H9 (cell line): ENCODE measurements around the gene TFPI. TPM values are rescaled to one million over a fixed set of nuclear protein-coding genes. Genes with fewer than 3 reads are reported as not detected.

Source experiments
- DNase-seq: peaks from one replicate; pipeline ENCODE4 v3.0.0-alpha.2; 2017
- H2AFZ ChIP-seq: one replicate; pipeline ENCODE4 v1.6.1; 2013; ENCODE audit warnings: mild to moderate bottlenecking, low read length, control low read depth, moderate library complexity
- H2AK5ac ChIP-seq: 2 replicates; pipeline ENCODE4 v1.6.1; 2013; ENCODE audit warnings: low read length, control low read depth, mixed read lengths; ENCODE audit not compliant: insufficient read length
- H2BK120ac ChIP-seq: one replicate; pipeline ENCODE4 v1.6.1; 2013; ENCODE audit warnings: low read depth, mild to moderate bottlenecking, low read length, control low read depth, inconsistent platforms; ENCODE audit not compliant: poor library complexity, severe bottlenecking
- H2BK12ac ChIP-seq: 2 replicates; pipeline ENCODE4 v1.6.1; 2013; ENCODE audit warnings: low read length, control low read depth, mixed read lengths, low read depth; ENCODE audit not compliant: insufficient read length
- H2BK15ac ChIP-seq: 2 replicates; pipeline ENCODE4 v1.6.1; 2013; ENCODE audit warnings: low read depth, low read length, control low read depth
- H2BK20ac ChIP-seq: one replicate; pipeline ENCODE4 v1.6.1; 2013; ENCODE audit warnings: low read depth, mild to moderate bottlenecking, low read length, control low read depth, inconsistent platforms; ENCODE audit not compliant: poor library complexity, severe bottlenecking
- H2BK5ac ChIP-seq: 2 replicates; pipeline ENCODE4 v1.6.1; 2013; ENCODE audit warnings: low read length, control low read depth, mixed read lengths; ENCODE audit not compliant: insufficient read length
- H3K14ac ChIP-seq: 2 replicates; pipeline ENCODE4 v1.6.1; 2013; ENCODE audit warnings: low read length, control low read depth; ENCODE audit not compliant: insufficient read depth
- H3K18ac ChIP-seq: 2 replicates; pipeline ENCODE4 v1.6.1; 2013; ENCODE audit warnings: low read depth, mild to moderate bottlenecking, mixed read lengths, low read length, control low read depth; ENCODE audit not compliant: insufficient read length
- H3K23ac ChIP-seq: 2 replicates; pipeline ENCODE4 v1.6.1; 2013; ENCODE audit warnings: low read length, control low read depth, mixed read lengths, low read depth; ENCODE audit not compliant: insufficient read length
- H3K23me2 ChIP-seq: 2 replicates; pipeline ENCODE4 v1.6.1; 2013; ENCODE audit warnings: low read depth, mild to moderate bottlenecking, mixed read lengths, low read length, control low read depth; ENCODE audit not compliant: insufficient read length, poor library complexity, severe bottlenecking
- H3K27ac ChIP-seq: 2 replicates; pipeline ENCODE4 v1.5.1; 2013; ENCODE audit warnings: low read length, control low read depth, mixed read lengths, low read depth; ENCODE audit not compliant: insufficient read length
- H3K27me3 ChIP-seq: 2 replicates; pipeline ENCODE4 v1.6.1; 2013; ENCODE audit warnings: low read length, control low read depth, inconsistent platforms; ENCODE audit not compliant: insufficient read depth
- H3K4ac ChIP-seq: 2 replicates; pipeline ENCODE4 v1.6.1; 2013; ENCODE audit warnings: low read depth, mild to moderate bottlenecking, control low read depth, inconsistent platforms, low read length, moderate library complexity
- H3K4me1 ChIP-seq: 2 replicates; pipeline ENCODE4 v1.6.1; 2013; ENCODE audit warnings: low read length, control low read depth, inconsistent platforms; ENCODE audit not compliant: insufficient read depth
- H3K4me2 ChIP-seq: 2 replicates; pipeline ENCODE4 v1.6.1; 2013; ENCODE audit warnings: low read length, control low read depth, mixed read lengths; ENCODE audit not compliant: insufficient read length, insufficient read depth
- H3K56ac ChIP-seq: 2 replicates; pipeline ENCODE4 v1.6.1; 2013; ENCODE audit warnings: low read depth, mild to moderate bottlenecking, mixed read lengths, low read length, control low read depth; ENCODE audit not compliant: insufficient read length
- H3K79me1 ChIP-seq: 2 replicates; pipeline ENCODE4 v1.6.1; 2013; ENCODE audit warnings: low read depth, mild to moderate bottlenecking, moderate library complexity, low read length, control low read depth, inconsistent platforms; ENCODE audit not compliant: insufficient read depth, poor library complexity, severe bottlenecking
- H3K79me2 ChIP-seq: 2 replicates; pipeline ENCODE4 v1.6.1; 2013; ENCODE audit warnings: low read length, control low read depth, inconsistent platforms; ENCODE audit not compliant: insufficient read depth
- H3K9ac ChIP-seq: 2 replicates; pipeline ENCODE4 v1.6.1; 2013; ENCODE audit warnings: low read length, control low read depth, mixed read lengths; ENCODE audit not compliant: insufficient read length; ENCODE audit errors: extremely low read depth
- H3K9me3 ChIP-seq: one replicate; pipeline ENCODE4 v1.6.1; 2013; ENCODE audit warnings: low read depth, low read length, inconsistent platforms; ENCODE audit not compliant: control insufficient read depth
- H3T11ph ChIP-seq: one replicate; pipeline ENCODE4 v1.6.1; 2013; ENCODE audit warnings: mild to moderate bottlenecking, low read length, control low read depth, inconsistent platforms
- H4K20me1 ChIP-seq: one replicate; pipeline ENCODE4 v1.6.1; 2013; ENCODE audit not compliant: control insufficient read depth, insufficient read length, insufficient read depth
- H4K5ac ChIP-seq: 2 replicates; pipeline ENCODE4 v1.6.1; 2013; ENCODE audit warnings: low read depth, mild to moderate bottlenecking, mixed read lengths, low read length, control low read depth; ENCODE audit not compliant: insufficient read length
- H4K8ac ChIP-seq: replicated peaks from 2 replicates; pipeline ENCODE4 v1.6.1; 2013; ENCODE audit warnings: low read length, control low read depth, mixed read lengths, low read depth; ENCODE audit not compliant: insufficient read length
- H4K91ac ChIP-seq: 2 replicates; pipeline ENCODE4 v1.6.1; 2013; ENCODE audit warnings: low read depth, mild to moderate bottlenecking, moderate library complexity, mixed read lengths, low read length, control low read depth; ENCODE audit not compliant: insufficient read length
- H3K27ac Mint-ChIP-seq, 3 experiments: 2 replicates in 2 of 3; 3 replicates in 1 of 3; pipeline ENCODE4 v1.8.0; 2020 to 2021; ENCODE audit warnings: mixed read lengths in 3 of 3, mild to moderate bottlenecking in 1 of 3, moderate library complexity in 1 of 3
- H3K27me3 Mint-ChIP-seq: 2 replicates; pipeline ENCODE4 v1.8.0; 2021; ENCODE audit warnings: low read depth, mild to moderate bottlenecking, moderate library complexity, mixed read lengths
- H3K36me3 Mint-ChIP-seq, 3 experiments: 2 replicates in 2 of 3; 3 replicates in 1 of 3; pipeline ENCODE4 v1.8.0; 2020 to 2021; ENCODE audit warnings: low read depth in 3 of 3, mixed read lengths in 3 of 3; ENCODE audit not compliant: insufficient read depth in 1 of 3
- H3K4me1 Mint-ChIP-seq, 2 experiments: 2 replicates each; pipeline ENCODE4 v1.8.0; 2020; ENCODE audit warnings: mixed read lengths in 2 of 2
- H3K4me3 Mint-ChIP-seq, 2 experiments: 2 replicates in 1 of 2; 3 replicates in 1 of 2; pipeline ENCODE4 v1.8.0; 2020 to 2021; ENCODE audit warnings: mild to moderate bottlenecking in 2 of 2, mixed read lengths in 2 of 2, moderate library complexity in 1 of 2
- H3K9me3 Mint-ChIP-seq, 2 experiments: 2 replicates in 1 of 2; 3 replicates in 1 of 2; pipeline ENCODE4 v1.8.0; 2020; ENCODE audit warnings: mild to moderate bottlenecking in 2 of 2, mixed read lengths in 2 of 2, moderate library complexity in 1 of 2
- CTCF ChIP-seq: fragments of 200-600 bp; sonication (generic); conservative IDR thresholded peaks from 3 replicates; pipeline ENCODE4 v1.8.0; 2021; ENCODE audit warnings: antibody characterized with exemption, mild to moderate bottlenecking
- WGBS: extraction: QIAGEN DNeasy Blood & Tissue Kit; methylation state at CpG from one replicate; pipeline ENCODE4 v1.1.7; 2013; ENCODE audit warnings: missing lambda C conversion rate, low lambda C conversion rate, mixed read lengths; ENCODE audit not compliant: insufficient read length; ENCODE audit errors: extremely low coverage; 5-methylcytosine and 5-hydroxymethylcytosine counted together
- total RNA-seq: library from RNA; stranded (reverse); gene quantifications from 2 replicates; pipeline ENCODE4 v1.2.1, GENCODE V29; 2021

TFPI gene
- total RNA-seq, 1 experiment from 2014 or later = 5.8 TPM

- Histone ChIP-seq H3K4me1 (0 out of 2 replicates have a peak, but pooled peaks cover 2% of the 10 kb centered on the region), H2BK15ac (no peak overlapping the region), H3K79me2 (no peaks in the 10 kb centered on the region), H2AK5ac (no peak overlapping the region), H4K5ac (no peak overlapping the region), H3K4ac (no peak overlapping the region), H3K14ac (no peak overlapping the region), H3K27ac (no peak overlapping the region), H2BK12ac (no peak overlapping the region), H4K20me1 (no peaks in the 10 kb centered on the region), H3K9me3 (no peaks in the 10 kb centered on the region), H2AFZ (no peak overlapping the region), H2BK120ac (no peak overlapping the region), H2BK20ac (no peak overlapping the region), H3K18ac (no peak overlapping the region), H4K8ac (no peak overlapping the region), H3K27me3 (no peaks in the 10 kb centered on the region), H3K79me1 (no peaks in the 10 kb centered on the region), H3T11ph (no peak overlapping the region), H4K91ac (no peak overlapping the region), H3K23me2 (no peaks in the 10 kb centered on the region), H3K4me2 (no peak overlapping the region), H3K9ac (no peak overlapping the region), H2BK5ac (no peak overlapping the region), H3K23ac (no peak overlapping the region), H3K56ac (no peak overlapping the region)
- no peak for DNase-seq
- Mint-ChIP-seq H3K36me3 (no peaks in the 10 kb centered on the region), H3K27me3 (no peaks in the 10 kb centered on the region), H3K4me3 (no peak overlapping the region), H3K4me1 (no peaks in the 10 kb centered on the region), H3K9me3 (no peaks in the 10 kb centered on the region), H3K27ac (no peak overlapping the region)
- no CpG with 5 or more reads among the region's 4 CpGs for WGBS
- TF ChIP-seq CTCF = no peak
Measured at GRCh38 chr2:187435756-187436155, 118.5 kb downstream of the TFPI start.
